Eye (tissue), 1 donor: ENCODE data around the gene GPATCH11.

Source experiments
- DNase-seq: peaks from one replicate; pipeline ENCODE4 v3.0.0-alpha.2; 2015

Gene GPATCH11

DNA sequence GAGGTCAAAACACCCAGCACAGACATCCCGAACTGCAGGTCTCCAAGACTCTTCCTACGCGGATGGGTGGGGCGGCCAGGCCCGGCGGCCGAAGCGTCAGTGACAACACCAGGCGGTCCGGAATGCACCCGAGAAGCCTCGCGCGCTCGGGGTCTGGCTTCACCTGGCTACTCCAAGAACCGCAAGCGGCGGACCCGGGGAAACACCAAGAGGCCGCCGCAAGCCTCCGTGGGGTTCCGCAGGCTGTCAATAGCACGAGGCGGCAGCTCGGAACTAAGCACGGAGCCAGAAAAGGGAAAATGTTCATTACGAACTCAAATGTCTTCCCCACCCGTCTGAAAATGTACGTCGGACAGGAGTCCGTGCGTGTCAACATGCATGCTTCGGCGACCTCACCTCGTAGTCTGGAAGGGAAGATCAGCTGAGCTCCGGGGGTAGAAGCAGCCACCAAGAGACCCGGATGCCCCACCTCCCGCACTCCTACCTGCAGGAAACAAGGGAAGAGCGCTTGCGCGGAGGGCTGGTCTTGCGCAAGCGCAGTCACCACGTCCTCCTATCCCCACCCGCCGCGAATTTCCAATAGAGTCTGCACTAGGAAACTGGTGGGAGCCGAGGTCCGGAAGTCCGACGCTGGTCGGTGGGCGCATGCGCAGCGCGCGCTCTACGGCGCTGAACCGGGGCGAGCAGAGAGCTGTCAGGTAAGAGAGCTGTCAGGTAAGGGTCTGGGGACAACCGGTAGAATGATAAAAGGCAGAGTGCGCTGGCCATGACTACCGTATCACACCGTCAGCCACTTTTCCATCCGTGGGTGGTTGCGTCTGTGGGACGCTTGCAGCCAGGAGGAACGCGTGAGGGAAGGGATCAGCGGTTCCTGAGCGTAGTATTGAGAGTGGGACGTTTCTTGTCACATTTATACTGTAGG is at the start of gene GPATCH11, which contains the start of gene HEATR5B:
TSS of gene GPATCH11 (plus strand) at position 646 of the 922 bp plus-strand sequence. CDS start 3,864 bp downstream, outside the sequence.
TSS of gene HEATR5B (minus strand) at position 500 of the 922 bp plus-strand sequence. CDS start 958 bp downstream, outside the sequence.
- peak; percentile 99 for DNase-seq

DNA sequence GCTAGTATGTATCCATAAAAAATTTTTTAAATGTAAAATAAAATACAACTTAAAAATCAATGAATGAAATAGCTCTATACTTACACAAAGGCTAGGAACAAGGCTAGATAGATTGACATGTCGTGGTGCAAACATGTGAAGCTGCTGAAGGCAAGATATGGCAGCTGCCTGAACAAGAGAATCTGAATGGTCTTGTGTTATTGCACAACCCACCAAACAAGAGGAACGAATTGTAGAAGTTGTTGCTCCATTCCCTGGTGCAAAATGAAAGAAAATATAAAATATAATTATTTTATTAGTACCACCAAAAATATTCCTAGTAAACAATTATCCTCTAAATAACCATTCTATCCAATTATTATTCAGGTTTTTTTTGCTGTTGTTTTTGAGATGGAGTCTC is 46.5 kb upstream of the GPATCH11 start:
- no peak for DNase-seq

DNA sequence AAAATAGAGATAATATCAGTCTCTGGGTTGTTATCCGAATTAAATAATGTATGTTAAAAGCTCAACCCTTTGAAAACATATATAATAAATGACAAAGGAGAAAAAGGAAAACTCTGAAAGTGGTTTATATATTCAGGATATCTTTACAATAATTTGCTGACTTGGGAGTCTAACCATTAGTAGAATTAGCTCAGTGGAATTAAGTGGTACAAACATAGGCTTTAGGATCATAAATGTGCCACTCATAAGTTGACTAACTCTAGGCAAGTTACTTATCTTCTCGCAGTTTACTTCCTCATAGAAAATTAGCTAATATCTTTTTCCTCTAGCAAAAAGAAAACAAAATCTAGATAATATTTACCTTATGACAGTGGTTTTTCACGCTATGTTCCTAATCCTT is 44.7 kb upstream of the GPATCH11 start:
- no peak for DNase-seq

DNA sequence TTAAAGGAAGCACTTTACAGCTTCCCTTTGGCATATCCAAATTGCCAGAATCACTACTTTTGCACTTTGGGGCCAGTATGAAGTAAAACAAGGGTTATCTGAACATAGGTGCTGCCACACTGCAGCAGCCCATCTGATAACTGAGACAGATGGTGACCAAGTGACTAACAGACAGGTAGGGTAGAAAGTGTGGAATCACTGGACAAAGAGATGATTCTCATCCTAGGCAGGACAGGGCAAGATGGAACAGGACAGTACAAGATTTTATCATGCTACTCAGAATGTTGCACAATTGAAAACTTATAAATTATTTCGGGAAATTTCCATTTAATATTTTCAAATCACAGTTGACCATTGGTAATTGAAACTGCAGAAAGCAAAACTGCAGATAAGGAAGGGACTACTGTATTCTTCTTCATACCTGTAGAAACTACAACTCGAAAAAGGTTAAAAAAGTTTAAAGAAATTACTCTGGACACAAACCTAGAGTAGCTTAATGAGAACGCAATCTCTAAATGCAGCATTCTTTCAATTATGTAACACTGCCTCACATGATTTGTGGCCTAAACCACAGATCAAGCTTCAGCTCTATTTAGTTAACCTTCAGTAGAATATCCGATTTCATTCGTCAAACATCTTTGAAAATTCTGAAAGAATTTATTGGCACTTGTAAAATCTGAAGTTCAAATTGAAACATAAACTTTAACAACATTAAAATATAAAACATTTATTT is 31.6 kb upstream of the GPATCH11 start:
- no peak for DNase-seq

DNA sequence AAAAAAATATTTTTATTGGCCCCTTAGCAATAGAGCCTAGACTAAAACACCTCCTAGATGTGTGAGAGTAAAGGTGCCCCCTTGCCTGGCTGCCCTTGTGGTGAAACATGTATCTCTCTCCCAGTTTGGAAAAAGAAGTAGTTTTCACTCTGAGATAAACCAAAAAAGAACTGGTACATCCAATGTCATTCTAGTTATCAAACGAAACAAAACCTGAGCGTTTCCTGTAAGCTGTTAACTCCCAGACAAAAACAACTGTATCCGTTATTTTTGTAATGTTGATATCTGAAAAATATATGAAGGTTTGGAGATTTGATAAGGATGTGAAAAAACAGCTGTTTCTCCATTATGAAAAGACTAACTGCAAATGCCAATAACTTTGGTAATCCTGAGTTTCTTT is 24.5 kb upstream of the GPATCH11 start:
- no peak for DNase-seq

DNA sequence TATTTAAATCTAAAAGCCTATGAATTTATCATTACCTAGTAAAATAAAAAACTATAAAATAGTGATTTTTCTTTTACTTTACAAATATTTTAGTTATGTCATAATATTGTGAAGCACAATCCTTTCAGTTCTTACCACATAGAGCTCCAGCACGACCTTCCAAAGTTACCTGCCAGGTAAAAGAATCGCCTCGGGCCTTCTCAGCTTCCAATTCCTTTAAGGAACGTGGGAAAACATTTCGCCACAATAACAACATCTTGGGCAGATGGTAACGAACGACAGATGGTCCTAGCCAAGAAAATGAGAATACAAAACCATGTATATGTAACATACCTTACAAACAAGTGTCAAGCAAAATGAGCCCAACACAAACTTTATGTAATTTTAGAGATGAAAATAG is 23.9 kb upstream of the GPATCH11 start:
- DNase-seq = no peak

DNA sequence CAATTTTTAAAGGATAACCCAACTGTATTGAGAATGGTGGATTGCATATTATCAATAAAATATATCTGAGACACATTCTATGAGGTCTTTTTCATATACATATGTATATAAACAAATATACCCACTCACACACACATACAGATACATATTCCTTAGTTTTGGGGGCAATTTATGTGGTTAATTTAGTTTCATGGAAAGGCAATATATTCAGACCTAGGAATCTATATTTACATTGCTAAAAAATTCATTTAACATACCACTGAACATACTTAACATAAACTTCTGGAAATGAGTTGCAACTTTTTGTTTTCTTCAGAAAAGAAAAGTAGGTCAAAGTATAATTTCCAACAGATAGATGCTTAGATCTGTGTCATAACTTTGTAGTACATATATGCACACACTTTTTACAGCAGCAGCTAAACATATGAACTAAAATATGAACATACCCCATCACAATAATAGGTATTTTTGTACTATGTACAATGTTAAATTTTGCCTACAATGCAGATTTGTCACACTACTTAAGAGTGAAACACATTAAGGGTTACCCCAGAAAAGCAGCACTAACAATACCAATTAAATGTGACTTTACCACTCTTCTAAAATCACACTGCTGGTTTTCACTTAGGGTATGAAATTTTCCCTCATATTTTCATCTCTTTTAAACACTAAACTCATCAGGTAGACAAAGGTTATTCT is 23.2 kb upstream of the GPATCH11 start:
- DNase-seq = no peak

DNA sequence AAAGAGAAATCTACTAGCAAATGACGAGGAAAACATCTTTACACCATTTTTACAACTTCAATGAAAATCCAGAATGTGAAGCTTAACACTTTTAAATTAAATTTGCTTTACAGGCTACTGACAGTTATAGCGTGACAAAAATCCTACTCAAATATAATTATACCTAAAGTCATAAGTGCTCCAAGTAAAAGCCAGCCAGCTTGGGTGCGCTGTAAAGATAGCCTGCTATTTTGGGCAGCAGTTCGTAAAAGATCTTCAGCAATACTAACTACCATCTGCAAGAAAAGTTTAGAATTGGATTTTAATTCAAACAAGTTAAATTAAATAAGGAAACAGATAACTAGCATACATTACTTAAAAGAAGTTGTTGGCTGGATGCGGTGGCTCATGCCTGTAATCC is 22.5 kb upstream of the GPATCH11 start:
- DNase-seq = no peak

DNA sequence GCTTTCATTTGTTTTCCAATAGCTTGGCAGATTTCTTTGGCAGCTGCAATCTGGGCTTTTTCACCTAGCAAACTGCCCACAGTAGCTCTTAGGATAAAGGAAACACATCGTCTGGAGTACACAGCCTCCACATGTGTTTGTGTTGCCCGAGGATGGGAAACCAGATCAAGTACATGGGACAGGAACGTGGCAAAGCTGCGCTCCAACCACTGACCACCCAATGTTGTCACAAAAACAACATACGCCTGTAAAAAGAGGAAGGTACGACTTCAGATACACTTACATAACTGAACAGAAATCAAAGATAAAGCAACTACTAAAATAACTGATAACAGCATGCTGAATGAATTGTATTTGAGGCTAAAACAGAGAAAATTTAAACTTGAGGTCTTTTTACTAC is 15.6 kb upstream of the GPATCH11 start:
- no peak for DNase-seq

DNA sequence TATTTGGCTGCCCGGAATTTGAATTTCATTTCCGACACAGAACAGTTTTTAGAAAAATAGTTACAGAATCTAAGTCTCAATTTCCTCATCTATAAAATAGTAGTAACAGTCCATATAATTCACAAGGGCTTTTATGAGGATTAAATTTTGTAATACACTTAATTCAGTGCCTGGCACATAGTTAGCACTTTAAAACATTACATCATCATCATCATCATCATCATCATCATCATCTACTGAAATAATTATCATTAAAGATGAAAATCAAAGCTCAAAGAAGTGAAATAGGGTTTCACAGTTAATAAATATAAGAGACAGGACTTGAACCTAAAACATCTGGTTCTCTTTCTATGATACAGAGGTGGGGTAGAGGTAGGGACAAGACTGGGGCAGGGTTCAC is 13.4 kb upstream of the GPATCH11 start:
- no peak for DNase-seq

DNA sequence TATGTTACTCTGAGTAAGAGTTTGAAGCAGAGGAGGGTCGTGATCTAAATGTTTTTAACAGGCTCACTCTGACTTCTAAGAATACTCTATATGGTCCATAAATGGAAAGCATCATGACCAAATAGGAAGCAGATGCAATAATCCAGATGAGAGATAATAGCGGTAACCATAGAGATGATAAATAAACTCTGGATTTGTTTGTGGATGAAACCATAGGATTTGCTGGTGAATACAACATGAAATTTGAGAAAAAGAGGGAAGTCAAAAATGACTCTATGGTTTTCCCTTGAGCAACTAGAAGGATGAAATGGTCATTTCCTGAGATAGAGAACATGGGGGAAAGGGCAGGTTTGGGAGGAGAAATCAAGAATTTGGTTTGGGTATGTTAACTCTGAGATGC is 4.1 kb upstream of the GPATCH11 start:
- no peak for DNase-seq

DNA sequence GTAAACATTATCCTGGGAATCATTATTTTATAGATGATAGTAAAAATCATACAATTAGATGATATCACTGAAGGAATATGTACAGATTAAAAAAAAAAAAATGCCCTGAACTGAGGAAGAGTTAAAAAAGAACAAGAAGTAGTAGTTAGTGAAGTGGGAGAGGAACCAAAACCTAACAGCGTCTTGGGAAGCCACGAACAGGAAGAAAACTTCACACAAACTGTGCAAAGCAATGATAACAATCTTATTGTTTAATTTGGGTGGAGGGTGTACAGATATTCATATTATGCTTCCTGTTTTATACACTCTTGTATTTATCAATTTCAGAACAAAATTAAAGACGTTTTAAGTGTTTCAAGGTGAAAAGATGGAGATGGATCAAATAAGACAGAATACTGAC is 3.6 kb upstream of the GPATCH11 start:
- no peak for DNase-seq

DNA sequence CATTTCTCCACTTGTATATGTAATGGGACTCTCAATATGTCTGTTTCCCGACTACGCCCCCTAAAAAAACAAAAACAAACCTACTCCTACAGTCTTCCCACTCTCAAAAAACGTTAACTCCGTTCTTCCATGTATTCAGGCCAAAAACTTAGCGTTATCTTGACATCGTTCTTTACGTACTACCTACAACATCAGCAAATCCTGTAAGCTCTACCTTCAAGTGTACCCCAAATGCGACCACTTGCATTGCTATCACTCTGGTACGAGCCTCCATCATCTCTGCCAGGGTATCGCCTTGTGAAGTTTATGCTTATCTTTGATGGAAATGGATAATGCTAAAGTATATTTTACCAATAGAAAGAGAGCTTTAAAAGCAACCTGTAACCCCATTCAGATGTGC is 479 bp downstream of the GPATCH11 start:
- no peak for DNase-seq

DNA sequence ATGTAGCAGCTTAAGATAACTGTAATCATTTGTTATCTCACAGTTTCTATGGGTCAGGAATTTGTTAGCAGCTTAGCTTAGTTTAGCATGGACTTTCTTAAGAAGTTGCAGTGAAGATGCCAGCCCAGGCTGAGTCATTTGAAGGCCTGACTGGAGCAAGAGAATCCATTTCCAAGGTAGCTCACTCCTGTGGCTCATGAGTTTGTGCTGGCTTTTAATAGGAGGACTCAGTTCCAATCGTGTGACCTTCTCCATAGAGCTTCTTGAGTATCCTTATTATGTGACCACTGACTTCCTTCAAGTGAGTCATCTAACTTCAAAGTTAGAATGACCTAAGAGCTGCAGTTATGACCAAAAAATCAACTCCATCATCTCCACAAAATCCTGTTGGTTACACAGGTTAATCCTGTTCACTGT is 1.4 kb downstream of the GPATCH11 start:
- DNase-seq = no peak

DNA sequence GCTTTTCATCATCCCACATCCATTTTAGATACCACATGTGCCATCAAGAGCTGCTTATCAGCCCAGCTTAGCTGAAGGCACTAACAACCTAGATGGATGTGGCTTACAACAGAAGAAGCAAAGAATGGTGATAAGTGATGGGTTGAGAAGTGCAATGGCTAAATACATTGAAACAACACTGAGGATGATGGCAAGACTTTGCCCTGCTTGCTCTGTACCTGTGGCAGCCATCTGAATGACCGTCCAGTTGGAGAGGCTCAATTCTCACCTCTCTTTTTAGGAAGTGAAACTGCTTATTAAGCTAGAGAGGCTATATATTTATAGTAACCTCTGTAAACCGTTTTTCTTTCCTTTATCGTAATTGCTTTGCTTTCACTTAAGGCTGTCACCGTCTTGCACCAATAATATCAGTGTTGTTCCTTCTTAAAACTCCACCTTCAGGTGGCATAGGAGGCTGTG is 5.7 kb downstream of the GPATCH11 start:
- DNase-seq = no peak

DNA sequence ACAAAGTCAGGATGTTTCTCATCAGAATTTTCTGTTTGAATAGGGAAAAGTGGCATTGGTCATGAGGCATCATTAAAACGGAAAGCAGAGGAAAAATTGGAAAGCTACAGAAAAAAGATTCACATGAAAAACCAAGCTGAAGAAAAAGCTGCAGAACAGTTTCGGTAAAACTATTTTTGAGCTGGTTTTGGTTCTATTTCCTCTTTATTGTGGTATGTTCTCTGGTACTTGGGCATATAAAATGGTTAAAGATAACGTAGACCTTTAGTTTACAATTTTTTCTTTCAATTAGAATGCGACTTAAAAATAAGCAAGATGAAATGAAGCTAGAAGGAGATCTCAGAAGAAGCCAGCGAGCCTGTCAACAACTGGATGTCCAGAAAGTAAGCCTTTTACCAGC is 7.6 kb downstream of the GPATCH11 start:
- no peak for DNase-seq

DNA sequence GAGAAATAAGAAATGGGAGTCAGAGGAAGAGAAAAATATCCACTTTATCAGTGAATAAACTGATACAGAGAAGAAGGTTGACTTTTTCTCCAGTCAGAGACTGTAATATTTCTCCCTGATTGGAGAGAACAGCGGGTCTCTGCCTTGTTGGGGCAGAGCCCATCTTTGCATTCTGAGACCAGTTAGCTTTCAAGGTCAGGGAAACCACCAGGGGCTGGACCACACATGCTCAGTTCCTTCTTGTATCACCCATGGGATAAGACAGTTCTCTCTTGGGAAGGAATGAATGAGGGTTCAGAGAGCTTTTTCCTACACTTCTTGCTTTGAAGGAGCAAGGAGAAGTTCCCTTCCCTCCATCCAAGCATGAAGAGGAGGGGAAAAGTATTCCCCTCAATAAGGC is 12.2 kb downstream of the GPATCH11 start:
- no peak for DNase-seq

DNA sequence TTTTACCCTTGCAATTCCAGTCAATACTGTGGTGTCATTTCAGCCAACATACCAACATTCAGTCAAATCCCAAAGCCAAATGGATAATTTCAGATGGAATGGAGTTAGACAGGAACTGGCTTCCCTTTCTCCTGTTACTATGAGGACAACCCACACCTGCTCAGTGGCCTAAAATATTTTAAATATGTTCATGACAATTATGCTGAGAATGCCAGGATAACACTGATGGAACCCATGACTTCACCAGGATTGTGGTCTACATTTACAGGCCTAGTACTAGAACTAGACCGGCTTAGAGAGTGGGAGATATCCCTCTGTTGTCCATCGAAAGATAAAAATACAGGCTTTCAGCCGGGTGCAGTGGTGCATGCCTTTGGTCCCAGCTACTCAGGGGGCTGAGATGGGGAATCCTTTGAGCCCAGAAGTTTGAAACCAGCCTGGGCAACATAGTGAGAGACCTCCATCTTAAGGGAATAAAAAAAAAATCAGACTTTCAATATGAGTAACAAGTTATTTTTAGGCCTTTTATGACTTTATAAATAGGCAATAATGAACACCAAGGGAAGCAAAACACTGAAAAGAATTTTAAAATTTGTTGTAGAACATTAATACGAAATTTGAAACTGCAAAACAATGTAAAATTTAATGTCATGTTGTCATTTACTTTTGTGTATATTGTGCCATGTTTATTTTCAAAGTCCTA is 14.2 kb downstream of the GPATCH11 start:
- DNase-seq = no peak

DNA sequence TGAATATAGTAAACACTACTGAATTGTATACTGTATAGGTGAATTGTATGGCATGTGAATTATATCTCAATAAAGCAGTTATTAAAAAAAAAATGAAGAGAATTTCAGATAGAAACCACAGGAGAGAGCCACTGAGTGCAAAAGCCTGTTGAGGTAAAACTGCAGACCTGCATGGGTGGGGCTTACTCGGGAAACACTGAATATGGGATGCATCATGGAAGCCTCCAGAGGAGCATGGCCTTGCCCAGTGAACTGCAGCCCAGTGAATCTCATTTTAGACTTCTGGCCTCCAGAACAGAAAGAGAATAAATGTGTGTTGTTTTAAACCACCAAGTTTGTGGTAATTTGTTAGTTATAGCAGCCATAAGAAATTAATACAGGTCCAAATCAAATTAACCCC is 15.7 kb downstream of the GPATCH11 start:
- no peak for DNase-seq

DNA sequence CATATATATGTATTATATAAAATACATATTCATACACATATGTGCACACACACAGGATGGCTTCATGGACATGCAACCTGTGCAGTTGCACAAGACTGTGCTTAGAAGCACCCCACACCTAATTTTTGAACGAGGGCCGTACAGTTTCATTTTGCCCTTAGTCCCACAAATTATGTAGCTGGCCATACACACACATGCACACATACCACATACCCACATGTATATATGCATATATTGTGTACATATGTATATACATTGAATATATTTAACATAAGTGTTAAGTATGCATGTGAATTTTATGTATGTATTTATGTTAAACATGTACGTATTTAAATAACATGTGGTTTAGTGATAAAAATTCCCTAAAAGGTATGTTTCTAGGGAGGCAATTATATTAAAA is 18.3 kb downstream of the GPATCH11 start:
- no peak for DNase-seq

DNA sequence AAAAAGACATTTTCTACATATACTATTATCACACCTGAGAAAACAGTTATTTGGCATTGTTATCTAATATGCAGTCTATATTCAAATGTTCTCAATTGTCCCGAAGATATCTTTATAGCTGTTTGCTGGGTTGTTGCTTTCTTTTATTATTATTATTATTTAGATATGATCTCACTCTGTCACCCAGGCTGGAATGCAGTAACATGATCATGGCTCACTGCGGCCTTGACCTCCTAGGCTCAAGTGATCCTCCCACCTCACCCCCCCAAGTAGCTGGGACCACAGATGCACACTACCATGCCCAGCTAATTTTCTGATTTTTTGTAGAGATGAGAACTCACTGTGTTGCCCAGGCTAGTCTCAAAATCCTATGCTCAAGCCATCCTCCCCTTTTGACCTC is 19.9 kb downstream of the GPATCH11 start:
- no peak for DNase-seq

DNA sequence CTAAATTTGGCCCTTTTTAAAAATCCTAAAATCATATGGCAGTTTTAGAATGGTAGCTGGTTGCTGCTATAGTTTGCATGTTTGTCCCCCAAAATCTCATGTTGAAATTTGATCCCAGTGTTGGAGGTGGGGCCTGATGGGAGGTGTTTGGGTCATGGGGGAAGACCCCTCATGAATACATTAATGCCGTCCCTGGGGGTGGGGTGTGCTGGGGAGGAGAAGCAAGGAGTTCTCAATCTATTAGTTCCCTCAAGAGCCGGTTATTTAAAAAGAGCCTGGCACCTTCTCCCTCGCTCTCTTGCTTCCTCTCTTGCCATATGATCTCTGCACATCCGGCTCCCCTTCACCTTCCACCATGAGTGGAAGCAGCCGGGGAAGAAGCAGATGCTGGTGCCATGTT is 20.8 kb downstream of the GPATCH11 start:
- no peak for DNase-seq

DNA sequence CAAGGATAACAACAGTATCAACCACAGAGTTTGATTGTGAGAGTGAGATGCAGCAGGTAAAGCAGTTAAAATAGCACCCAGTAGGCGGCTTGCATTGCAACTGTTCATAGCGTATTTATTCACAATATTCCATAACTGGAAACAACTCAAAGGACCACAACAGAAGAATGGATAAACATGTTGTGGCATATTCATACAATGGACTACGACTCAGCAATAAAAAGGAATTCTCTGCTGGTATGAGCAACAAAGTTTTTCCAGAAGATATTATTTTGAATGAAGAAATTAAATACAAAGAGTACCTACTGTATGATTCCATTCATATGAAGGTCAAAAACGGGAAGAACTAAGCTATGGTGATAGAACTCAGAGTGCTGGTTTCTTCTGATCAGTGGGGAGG is 25.2 kb downstream of the GPATCH11 start:
- DNase-seq = no peak
